GM19468 (cell line): Measurements from ENCODE around the gene CLSTN3.

ENCODE experiments used
- ATAC-seq: cut with Tn5 transposase; IDR thresholded peaks from one replicate; pipeline ENCODE4 v1.9.1; 2021; ENCODE audit warnings: mild to moderate bottlenecking, moderate library complexity, moderate number of reproducible peaks; ENCODE audit not compliant: unreplicated experiment; ENCODE audit errors: extremely low read depth

CLSTN3 gene

DNA sequence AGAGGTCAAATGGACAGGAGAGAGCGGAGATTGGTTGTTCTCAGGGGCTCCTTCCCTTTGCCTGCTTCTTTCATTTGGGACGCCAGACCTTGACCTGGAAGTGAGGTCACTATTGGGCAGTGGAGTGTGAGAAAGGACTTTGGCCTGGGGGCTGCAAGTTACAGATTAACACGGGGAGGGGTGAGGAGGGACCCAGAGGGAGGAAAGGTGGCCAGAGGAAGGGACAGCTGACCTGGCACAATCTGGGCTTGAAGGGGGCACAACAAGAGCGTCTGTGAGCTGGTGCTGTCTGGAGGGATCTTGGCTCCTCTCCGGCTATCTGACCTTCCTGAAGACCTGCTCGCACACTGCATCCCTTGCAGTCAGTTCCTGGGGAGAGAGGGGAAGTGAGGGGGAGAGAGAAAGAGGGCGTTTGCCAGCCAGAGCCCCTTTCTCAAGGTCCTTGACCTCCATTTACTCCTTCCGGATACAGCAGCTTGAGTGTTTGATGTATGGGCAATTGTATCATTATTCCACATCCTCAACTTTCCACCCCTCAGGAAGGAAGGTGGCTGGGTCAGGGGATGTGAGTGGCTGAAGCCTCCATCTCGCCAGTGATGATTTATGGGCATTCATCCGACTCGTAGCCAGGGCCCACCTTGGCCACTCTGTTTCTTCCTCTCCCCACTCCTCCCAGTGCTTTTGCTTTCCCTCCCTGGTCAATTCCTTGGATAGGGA lies 6.2 kb upstream of the CLSTN3 start:
- no peak for ATAC-seq

DNA sequence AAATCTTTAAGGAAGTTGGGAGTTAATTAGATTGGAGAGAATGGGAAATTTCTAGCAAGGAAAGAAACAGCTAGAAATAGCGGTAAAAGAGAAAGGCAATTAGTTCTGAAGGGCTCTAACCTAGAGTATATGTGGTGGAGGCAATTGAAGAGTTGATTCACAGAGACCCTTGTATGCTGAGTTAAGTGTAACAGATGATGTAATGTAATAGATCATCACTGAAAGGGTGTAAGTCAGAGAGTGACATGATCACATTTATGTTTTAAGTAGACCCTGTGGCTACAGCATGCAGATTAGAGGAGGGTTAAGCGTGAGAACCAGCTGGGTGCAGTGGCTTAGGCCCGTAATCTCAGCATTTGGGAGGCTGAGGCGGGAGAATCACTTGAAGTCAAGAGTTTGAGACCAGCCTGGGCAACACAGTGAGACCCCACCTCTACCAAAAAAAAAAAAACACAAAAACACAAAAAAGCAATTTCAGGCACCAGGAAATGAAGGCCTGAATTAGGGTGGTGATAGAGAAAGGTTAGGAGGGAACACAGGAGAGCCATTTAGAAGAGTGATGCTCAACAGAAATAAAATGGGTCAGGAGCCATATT lies 4.4 kb upstream of the CLSTN3 start:
- ATAC-seq = no peak

DNA sequence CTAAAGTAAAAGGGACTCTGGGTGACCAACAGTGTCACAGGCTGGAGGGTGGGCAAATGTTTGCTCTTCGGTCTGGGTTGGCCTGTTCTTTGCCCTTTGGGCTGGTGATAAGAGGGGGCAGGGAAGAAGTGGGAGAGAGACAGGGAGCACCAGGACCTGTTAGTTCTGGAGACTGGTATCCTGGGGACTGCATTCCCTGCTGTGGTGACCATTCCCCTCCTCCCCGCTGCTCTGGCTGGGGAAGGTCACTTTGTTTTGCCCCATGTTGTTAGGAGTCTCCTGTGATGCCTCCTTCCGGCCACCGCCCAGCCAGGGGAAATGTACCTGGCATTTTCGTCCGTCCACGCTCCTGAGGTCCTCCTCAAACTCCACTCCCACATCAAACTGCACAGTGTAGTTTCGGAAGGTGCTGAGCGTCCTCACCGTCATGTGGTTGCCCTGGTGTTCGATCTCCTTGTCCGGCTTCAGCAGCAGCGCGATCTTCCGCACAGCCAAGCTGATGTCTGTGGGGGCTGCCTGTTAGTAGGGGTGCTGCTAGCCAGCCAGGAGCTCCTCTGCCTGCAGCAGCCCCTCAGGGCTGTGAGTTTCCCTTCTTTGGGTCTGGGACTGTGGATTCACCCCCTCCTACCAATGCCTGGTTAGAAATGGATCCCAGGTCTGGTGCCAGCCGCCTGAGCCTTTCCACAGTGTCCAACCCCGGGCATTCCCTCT lies 2.1 kb upstream of the CLSTN3 start:
- ATAC-seq = no peak

DNA sequence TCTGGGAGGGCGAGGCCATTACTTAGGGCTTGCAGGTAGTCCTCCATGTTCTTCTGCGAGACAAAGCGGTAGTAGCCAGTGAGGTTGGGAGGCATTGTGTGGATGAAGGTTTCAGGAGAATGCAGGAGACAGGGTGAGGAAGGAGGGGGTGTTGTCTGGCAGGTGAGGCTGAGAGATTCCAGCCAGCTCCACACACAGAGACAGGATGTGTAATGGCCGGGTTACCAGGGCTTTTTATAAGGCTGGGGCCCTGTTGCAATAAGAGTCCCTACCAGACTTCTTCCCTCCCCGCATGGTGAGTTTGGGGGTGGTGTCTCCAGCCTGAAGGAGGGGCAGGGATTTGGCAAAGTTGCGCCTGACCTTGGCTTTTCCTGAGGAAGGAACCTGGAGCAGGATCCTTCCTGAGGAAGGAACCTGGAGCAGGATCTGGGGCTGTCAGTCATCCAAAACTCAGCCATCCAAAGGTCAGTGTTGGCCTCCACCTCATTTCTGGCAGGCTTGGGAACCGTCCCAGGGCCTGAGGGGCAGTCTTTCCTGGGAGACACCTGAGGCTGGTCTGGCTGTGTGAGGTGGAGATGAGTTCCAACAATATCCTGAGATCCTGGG lies 1.4 kb upstream of the CLSTN3 start, which contains the start of gene RBP5:
Gene RBP5 (minus strand): TSS at position 209 of the 606 bp plus-strand sequence. CDS start 114 bp downstream, at position 95.
- no peak for ATAC-seq

DNA sequence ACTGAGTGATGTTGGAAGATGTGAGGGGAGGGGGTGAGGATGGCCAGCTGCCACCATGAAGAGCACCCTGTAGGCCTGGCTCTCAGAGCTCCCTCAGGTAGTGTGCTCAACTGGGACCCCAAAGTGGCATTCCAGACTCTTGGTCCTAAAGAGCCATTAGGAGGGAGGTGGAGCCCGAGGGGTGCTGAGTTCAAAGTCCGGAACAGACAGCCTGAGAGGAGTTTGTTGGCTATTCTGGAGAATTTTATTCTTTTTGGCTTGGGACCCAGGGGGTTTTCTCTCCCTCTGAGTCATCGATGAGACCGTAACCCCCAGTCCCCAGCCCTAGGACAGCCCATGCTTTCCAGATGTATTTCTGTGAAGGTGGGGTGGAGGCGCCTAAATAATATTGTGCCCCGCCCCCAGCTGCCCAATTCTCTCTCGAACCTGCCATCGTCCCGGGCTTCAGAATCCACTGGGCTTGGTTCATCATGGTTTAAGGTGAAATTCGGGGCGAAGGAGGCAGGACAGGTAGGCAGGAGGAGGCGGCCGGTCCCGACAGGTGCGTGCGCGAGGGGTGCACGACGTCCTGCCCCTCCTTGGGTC lies 792 bp upstream of the CLSTN3 start:
- ATAC-seq = no peak

DNA sequence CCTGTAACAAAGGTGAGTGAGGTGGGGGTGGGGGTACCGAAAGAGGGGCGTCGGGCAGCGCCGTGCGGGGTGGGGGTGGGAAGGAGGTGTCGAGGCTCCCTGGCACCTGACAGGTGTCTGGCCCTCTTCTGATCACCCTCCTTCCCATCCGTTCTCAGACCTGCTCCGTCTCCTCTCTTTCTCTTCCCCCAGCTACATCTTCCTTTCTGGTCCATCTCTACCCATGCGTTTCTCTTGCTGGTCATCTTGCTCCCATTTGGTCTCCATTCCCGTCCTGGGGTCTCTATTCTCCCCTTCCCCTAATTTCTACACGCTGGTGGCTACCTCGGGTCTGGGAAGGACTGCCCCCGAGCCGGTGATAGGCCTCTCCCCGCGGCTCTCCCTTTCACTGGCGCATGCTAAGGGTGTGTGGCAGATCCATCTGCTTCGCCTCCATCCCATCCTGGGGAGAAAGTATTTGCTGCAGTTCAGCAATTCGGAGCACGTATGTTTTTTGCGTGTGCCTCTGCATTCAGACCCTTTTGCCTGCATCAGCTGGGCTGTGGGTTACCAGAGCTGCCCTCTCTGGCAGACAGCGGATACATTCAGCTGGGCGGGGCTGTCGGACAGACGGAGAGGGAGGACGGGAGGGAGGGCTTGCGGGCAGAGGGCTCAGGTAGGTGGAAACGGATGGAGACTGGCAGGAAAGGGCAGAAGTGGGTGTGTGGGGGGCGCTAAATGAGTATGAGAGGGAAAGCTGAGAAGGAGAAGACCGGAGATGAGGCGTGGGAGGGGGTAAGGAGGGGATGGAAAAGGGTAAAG lies 730 bp downstream of the CLSTN3 start:
- no peak for ATAC-seq

DNA sequence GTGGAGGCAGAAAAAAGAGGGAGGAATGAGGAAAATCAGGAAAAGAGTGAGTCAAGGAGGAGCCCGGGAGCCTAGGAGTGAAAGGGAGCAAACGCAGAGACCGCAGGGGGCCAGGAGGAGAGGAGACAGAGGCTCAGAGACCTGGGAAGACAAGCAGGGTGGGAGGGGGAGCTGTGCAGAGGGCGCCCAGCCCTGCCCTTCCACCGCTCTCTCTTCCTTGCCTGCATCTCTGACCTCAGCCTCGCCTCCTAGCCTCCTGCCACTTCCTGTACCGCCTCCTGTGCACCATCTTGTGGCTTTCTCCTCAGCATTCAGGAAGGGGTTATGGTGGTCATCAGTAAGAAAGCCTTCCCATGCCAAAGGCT lies 1.3 kb downstream of the CLSTN3 start:
- no peak for ATAC-seq

DNA sequence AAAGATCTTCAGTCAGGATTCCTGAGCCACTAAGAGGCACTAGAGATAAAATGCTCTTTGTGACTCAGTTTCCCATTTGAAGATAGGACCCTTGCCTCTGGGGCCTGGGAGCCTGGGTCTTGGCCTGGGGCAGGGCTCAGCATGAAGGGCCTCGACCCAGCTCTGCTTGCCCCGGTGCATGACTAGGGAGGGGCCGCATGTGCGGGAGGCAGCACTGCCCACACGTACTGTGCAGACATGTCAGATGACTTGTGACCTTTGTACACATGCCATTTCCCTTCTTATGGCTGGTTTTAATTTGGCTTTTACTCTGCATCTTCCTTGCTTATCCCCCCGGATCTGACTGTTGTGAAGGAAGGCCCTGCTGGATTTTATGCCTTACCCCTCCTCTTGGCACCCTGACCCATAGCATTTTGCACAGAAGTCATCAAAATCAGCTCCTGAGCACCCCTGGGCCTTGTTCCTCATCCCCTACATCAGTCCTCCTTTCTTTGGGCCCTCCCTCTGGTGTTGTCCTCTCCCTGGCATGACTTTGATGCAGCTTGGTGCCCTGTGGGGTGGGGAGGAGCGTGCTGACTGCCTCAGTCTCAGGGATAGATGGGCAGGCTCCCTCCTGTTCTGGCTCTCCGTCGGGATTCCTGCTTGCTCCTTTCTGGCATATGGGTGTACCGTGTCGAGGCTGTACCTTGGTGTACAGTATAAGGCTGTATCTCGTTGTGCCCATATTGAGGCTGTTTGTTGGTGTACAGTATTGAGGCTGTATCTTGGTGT lies 4.4 kb downstream of the CLSTN3 start:
- no peak for ATAC-seq

DNA sequence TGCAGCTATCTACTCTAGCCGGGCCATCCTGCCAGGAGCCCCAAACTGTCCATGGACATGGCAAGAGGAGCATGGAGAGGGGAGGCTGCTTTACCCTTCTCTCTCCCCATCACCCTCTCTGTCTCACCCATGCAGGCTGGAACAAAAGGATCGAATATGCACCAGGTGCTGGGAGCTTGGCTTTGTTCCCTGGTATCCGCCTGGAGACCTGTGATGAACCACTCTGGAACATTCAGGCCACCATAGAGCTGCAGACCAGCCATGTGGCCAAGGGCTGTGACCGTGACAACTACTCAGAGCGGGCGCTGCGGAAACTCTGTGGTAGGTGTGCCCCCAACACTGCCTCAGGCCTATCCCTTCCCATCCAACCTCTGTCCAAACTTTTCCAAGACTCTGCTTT lies 5.9 kb downstream of the CLSTN3 start:
- ATAC-seq = no peak

DNA sequence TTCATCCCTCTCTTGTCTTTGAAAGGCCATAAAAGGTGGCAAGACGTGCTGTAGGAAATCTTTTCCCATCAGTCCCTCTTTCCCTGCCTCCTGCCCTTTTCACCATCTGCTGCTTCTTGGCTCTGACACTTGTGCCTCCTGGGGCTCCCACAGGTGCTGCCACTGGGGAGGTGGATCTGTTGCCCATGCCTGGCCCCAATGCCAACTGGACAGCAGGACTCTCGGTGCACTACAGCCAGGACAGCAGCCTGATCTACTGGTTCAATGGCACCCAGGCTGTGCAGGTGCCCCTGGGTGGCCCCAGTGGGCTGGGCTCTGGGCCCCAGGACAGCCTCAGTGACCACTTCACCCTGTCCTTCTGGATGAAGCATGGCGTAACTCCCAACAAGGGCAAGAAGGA lies 6.5 kb downstream of the CLSTN3 start:
- no peak for ATAC-seq

DNA sequence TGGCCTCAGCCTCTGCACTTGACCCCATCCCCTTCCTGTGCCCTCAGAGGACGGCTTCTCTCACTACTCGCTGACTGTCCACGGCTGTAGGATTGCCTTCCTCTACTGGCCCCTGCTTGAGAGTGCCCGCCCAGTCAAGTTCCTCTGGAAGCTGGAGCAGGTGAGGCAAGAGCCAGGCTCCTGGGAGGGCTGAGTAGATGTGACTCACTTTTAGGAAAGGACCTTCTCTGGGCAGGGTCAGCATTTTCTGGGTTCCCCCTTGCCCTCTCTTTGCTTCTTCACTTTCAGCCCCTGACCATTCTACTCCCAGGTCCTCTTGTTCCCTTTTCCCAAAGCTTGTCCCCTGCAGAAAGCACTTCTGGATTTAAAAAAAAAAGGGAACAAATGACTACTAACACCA lies 7.7 kb downstream of the CLSTN3 start:
- no peak for ATAC-seq

DNA sequence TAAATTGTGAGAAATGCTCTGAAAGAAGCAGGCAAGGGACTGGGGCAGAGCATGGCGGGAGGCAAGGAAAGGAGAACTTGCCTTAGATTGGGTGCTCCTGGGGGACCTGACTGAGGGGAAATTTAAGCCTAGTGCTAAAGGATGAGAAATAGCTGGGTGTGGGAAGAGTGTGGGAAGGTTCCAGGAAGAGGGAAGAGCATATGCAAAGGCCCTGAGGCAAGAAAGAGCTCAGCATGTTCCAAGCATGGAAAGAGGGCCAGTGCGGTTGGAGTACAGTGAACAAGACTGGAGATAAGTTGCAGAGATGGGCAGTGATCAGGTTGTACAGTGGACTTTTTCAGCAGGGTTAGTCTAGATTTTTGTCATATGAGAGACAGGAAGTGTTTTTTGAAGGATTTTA lies 9.0 kb downstream of the CLSTN3 start:
- ATAC-seq = no peak

DNA sequence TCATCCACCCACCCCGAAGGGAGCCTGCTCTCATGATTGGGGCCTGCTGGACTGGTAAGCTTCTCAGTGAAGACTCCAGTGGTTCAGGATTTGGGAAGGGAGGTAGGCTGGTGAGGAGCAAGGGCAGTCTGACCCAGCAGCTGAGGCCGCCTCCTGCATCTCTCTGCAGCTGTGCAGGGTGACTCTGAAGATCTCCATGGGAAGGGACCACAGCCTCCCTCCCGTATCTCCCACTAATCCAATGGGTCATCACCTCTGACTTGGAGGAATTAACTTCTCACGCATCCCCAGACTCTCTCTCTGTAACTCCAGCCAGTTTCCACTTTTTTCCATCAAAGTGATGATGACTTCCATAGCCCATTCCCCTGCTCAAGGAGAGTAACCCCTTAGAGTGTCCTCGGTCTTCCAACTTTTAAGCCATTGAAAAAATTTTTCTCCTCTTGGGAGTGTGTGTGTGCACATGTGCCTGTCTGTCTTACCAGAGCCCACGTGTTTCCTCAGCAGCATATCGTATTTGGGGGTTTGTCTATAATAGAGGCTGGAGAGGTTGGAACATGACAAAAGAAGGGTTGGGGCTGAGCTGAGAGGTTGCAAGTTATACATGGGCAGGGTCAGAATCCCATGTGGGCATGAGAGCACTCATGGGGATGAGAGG lies 11.3 kb downstream of the CLSTN3 start:
- ATAC-seq = no peak

DNA sequence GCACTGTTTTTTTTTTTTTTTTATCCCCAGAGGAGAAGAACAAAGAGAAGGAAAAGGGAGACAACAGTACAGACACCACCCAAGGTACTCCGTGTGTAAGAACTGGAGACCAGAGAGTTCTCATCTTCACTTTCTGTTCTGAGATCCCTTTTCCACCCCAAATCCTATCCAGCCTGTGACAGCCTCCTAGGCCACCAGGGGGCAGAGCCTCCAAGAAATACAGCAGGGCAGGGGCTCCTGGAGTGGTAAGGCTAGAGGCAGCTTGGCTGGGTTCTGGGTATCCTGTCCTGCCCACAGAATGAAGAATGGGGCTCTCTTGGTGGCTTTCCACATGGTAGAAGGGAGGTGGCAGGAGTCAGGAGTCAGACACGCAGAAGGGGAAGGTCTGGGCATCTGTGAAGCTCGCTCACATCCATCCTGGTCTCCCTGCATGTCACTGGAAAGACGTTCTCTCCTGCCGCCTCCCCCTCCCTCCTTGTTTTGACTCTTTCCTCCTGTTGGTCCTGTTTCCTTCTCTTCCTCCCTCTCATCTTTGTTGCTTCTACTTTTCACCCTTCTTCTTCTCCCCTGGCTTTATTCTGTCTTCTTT lies 12.0 kb downstream of the CLSTN3 start:
- ATAC-seq = no peak

DNA sequence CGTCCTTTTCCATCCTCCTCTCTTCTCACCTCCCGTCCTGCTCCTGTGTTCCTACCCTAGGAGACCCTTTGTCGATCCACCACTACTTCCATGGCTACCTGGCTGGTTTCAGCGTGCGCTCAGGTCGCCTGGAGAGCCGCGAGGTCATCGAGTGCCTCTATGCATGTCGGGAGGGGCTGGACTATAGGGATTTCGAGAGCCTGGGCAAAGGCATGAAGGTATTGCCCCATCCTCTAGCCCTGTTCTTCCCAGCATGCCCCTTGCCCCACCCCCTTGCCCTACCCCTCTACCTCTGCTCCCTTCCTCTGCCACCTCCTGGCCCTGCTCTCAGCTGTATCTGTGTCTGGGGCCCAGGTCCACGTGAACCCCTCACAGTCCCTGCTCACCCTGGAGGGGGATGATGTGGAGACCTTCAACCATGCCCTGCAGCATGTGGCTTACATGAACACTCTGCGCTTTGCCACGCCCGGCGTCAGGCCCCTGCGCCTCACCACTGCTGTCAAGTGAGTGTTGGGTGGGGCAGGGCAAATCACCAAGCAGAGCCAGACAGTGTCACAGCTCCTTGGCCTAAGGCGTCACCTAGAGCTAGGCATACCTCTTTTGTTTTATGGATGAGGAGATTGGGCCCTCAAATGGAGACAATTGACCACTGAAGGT lies 12.8 kb downstream of the CLSTN3 start:
- no peak for ATAC-seq

DNA sequence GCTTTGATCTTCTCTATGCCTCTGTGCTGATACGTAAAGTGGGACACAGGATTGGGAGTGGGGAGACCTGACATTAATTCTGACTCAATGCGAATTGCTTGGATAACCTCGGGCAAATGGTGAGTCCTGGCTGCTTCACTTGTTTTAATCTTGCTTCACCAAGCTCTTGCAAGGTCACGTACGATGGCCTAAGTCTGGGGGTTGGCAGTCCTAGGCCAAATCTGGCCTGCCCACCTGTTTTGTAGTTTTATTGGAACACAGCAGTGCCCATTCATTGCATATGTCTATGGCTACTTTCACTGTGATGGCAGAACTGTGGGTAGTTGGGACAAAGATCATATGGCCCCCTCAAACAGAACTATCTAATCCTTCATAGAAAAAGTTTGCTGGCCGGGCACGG lies 13.4 kb downstream of the CLSTN3 start:
- no peak for ATAC-seq

DNA sequence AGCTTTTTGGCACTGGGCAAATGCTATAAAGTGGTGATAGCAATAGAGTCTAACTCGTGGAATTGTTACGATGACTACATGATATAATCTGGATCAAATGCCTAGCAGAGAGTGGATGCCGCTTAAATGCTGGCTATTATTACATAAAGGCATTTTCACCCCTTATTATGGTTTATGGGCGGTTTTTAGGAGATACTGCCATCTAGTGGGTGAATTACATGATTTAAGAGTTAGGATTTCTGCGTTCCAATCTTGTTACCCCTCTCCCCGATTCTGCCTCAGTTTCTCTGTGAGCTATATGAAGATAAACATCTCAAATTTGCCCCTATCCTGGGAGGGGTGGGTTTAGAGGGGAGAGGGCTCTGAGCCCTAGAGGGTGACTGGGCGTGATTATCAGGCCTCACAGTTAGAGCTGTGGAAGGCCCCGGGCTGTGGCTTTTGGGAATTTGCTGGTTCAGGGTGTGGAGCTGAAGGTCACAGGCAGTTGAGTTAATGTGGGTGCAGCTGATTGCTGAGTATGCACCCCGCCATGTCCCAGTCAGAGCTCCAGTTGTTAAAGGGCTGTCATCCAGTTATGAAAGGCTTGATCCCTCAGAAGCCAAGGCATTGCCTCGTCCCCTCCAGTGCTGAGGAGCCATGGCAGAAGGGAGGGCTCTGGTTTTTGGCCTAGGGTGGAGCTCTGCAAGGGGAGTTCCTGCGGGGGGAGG lies 14.4 kb downstream of the CLSTN3 start:
- no peak for ATAC-seq
